A549 treated with DMSO at 1 μM for 4 hours (cell line): ENCODE results near the gene GLT1D1. TPM values are rescaled to one million over a fixed set of nuclear protein-coding genes. Genes with fewer than 3 reads are reported as not detected.

Source experiments
- total RNA-seq: library from RNA; stranded (reverse); fragments of 200-300 nt; extraction: Qiagen RNA extraction; gene quantifications from 5 replicates; pipeline ENCODE4 v1.2.3, GENCODE V29; 2022; ENCODE audit warnings: low read depth

GLT1D1 gene
- total RNA-seq: not detected in 5 replicates

DNA sequence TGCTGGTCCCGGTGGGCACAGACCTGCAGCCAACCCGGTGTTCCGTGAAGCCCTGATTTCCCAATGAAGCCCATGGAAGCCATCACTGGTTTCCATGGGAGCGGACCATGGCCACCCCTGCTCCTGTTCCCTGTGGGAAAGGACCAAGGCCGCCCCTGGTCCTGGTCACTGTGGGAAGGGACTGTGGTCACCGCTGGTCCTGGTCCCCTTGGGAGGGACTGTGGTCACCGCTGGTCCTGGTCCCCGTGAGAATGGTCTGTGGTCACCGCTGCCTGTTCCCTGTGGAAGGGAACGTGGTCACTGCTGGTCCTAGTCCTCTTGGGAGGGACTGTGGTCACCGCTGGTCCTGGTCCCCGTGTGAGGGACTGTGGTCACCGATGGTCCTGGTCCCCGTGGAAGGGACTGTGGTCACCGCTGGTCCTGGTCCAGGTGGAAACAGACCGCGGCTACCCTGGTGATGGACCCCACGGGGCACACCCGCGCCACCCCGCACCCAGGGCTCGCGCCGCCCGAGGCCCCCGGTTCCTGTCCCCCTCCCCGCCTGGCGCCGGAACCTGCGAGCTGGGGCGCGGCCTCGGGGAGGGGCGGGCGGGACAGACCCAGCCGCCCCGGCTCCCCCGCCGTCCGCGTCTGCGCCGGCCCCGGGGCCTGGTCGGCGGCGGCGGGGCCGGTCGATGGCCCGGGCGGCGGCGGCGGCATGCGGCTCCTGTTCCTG lies at the start of gene GLT1D1:
TSS of gene GLT1D1 (plus strand) at position 594 of the 715 bp plus-strand sequence. CDS start at position 698, 104 bp downstream.

GRCh38 chr12:128823916-128824839 lies 29.1 kb upstream of the GLT1D1 start, which contains the start of gene SLC15A4:
TSS of gene SLC15A4 (minus strand) at chr12:128823958. CDS start at chr12:128823943, 15 bp downstream.

Other genes starting within 250 kb of the GLT1D1 start
- 18.6 to 26.8 TPM (median 23.4 TPM) in 5 replicates for gene SLC15A4, start 29.5 kb upstream of the GLT1D1 start, total RNA-seq